GM19238 (cell line): ENCODE results near the gene ADRA2C.
"Not testable (repeated sequence)": the region's sequence is repeated elsewhere in the genome, so short reads cannot be mapped to it uniquely, and the experiment has no call there.

Experiments
- DNase-seq: peaks from one replicate; pipeline ENCODE4 v3.0.0; 2011; ENCODE audit warnings: low spot score; ENCODE audit not compliant: insufficient read length

Gene ADRA2C

DNA sequence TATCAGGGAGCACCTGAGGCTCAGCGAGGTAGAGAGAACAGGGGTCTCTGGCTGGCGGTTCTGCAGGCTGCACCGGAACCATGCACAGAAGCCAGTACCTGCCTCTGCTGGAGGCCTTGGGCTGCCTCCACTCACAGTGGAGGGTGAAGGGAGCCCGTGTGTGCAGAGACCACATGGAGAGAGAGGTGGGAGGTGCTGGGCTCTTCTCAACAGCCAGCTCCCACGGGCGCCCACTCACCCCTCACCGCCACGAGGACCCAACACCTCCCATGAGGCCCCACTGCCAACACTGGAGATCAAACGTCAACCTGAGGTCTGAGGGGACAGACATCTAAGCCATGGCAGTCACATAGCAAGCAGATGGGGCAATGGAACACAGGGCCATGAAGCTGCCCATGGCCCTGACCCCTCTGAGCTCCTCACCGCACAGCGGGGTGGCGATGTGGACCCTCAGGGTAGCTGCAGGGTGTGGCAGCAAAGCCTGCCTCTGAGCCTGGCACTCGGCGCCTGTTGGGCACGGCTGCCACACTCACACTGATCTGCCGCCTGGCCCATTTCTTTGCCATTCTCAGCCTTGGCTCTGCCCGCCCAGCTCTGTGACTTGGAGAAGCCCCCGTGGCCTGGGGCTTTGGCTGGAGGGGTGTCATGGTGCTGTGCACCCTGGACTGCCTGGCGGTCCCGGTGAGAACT is 44.8 kb downstream of the ADRA2C start:
- no peak for DNase-seq

GRCh38 chr4:3811621-3812020 is 45.4 kb downstream of the ADRA2C start:
- no peak for DNase-seq

GRCh38 chr4:3812211-3812934 is 46.2 kb downstream of the ADRA2C start:
- no peak for DNase-seq

DNA sequence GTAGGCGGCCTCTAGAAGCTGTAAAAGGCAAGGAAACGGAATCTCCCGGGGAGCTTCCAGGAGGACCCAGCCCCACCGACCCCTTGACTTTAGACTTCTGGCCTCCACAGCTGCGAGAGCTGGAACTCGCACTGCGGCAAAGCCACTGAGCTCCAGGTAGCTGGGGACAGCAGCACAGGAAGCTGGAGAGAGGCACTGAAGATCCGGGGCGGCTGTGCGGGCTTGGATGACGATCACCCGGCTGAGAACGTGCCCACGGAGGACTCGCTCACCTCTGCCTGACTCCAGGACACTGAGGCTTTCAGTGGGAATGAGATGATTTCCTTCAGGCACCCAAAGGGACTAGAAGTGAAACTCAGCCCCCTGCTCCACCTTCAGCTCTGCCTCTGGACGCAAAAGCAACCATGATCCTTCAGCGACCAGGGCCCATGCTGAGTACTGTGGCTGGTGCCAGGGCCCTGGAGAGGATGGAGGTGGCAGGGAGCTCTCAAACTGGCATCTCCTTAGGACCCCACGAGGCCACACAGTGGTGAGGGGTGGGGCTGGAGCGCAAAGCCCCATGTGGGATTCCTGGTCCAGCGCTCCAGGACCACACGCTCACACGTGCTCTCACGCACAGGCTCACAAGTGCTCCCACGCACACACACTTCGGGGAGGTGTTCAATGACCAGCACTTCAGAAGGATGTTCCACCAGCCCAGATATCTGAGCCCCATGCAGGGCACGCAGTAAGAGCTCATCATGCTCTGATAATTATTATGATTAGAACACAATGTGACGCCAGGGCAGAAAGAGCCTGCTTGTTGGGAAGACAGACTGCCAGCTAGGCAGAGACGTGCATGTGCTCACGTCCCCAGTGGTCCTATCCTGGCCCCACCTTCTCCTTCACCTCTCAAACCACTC is 47.2 kb downstream of the ADRA2C start:
- no peak for DNase-seq

- no peak for DNase-seq
These were observed 47.9 kb downstream of the ADRA2C start for GRCh38 chr4:3814053-3814570.

GRCh38 chr4:3814838-3815237 is 48.7 kb downstream of the ADRA2C start:
- DNase-seq: not testable (repeated sequence)

DNA sequence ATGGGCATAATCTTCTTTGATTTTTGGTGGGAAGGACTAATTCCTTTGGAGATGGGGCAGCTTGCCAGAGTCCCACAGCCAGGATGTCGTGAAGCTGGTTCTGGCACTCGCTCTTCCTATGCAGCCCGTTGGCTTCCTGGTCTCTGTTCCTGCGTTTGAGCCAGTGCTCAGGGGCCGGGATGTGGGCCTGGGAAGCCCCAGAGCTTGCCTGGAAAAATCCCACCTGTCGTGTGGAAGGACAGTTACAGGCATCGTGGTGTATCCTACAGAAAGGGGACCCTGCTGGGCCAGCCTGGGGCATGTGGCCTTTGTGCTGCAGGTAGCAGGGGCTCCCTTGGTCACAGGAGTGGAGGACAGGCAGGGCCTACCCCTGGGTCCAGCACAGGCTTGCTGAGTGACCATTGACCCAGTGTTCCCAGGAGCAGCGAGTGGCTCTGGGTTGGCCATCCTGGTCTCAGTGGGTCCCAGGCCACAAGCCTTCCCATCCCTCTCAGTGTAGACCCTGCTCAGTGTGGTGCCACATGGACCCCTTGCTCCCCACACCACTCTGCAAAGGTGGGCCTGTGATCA is 50.2 kb downstream of the ADRA2C start:
- DNase-seq: no peak

- DNase-seq: no peak
These were observed 51.1 kb downstream of the ADRA2C start for GRCh38 chr4:3816983-3817960.
